DMS153 (cell line): ENCODE data around the gene SERINC4.
"Not testable (repeated sequence)": the region's sequence is repeated elsewhere in the genome, so short reads cannot be mapped to it uniquely, and the experiment has no call there.

Experiments
- DNase-seq: peaks from one replicate; lab custom pipeline; 2025; lab: John Stamatoyannopoulos, UW

Gene SERINC4

GRCh38 chr15:43799945-43800285 lies at the start of gene SERINC4:
Gene SERINC4 (minus strand): TSS chr15:43800220. CDS start chr15:43799986, 234 bp downstream.
- no peak for DNase-seq

- no peak for DNase-seq
Measured at GRCh38 chr15:43845421-43845820, 45.4 kb upstream of the SERINC4 start.

- DNase-seq: not testable (repeated sequence)
Measured at GRCh38 chr15:43832485-43832884, 32.5 kb upstream of the SERINC4 start.

GRCh38 chr15:43831519-43832052 lies 31.6 kb upstream of the SERINC4 start:
- DNase-seq: not testable (repeated sequence)

- DNase-seq: not testable (repeated sequence)
Measured at GRCh38 chr15:43830691-43831275, 30.8 kb upstream of the SERINC4 start.

- not testable (repeated sequence) for DNase-seq
Measured at GRCh38 chr15:43829951-43830540, 30.0 kb upstream of the SERINC4 start.

GRCh38 chr15:43828061-43828657 lies 28.1 kb upstream of the SERINC4 start:
- no peak for DNase-seq

- peak; percentile 57 for DNase-seq
Measured at GRCh38 chr15:43826508-43827341, 26.7 kb upstream of the SERINC4 start, which contains the start of gene WDR76. Gene WDR76 (plus strand): TSS chr15:43827002. CDS start chr15:43827033, 31 bp downstream.

- DNase-seq: no peak
Measured at GRCh38 chr15:43826029-43826507, 26.0 kb upstream of the SERINC4 start.

- DNase-seq: not testable (repeated sequence)
Measured at GRCh38 chr15:43825305-43825704, 25.3 kb upstream of the SERINC4 start.

- peak; percentile 83 for DNase-seq
Measured at GRCh38 chr15:43824302-43825246, 24.6 kb upstream of the SERINC4 start, which contains the start of gene MFAP1. Gene MFAP1 (minus strand): TSS chr15:43824690. CDS start chr15:43824569, 121 bp downstream.

- no peak for DNase-seq
Measured at GRCh38 chr15:43821505-43821904, 21.5 kb upstream of the SERINC4 start.

GRCh38 chr15:43815064-43815463 lies 15.0 kb upstream of the SERINC4 start:
- not testable (repeated sequence) for DNase-seq

- no peak for DNase-seq
Measured at GRCh38 chr15:43808960-43809678, 9.1 kb upstream of the SERINC4 start.

GRCh38 chr15:43808435-43808950 lies 8.5 kb upstream of the SERINC4 start:
- no peak for DNase-seq

- not testable (repeated sequence) for DNase-seq
Measured at GRCh38 chr15:43802676-43803075, 2.7 kb upstream of the SERINC4 start.

- peak; percentile 39 for DNase-seq
Measured at GRCh38 chr15:43800286-43801141, 494 bp upstream of the SERINC4 start, which contains the start of gene HYPK. Gene HYPK (plus strand): TSS chr15:43800599. CDS start chr15:43800623, 24 bp downstream.

- DNase-seq: peak; percentile 32
Measured at GRCh38 chr15:43799209-43799944, 643 bp downstream of the SERINC4 start.
